Activated T-helper 9 cell treated with anti-CD3 and anti-CD28 coated beads, Interleukin-2, amount 50 U/mL, for 16 hours (primary cell): ENCODE data around the gene ATP6V1F.
A peak's percentile ranks its signal among the peaks of the same experiment; 100 is the strongest.

ENCODE experiments used
- DNase-seq: peaks from one replicate; pipeline ENCODE4 v3.0.0-alpha.2; 2020; ENCODE audit warnings: low read depth

ATP6V1F gene

DNA sequence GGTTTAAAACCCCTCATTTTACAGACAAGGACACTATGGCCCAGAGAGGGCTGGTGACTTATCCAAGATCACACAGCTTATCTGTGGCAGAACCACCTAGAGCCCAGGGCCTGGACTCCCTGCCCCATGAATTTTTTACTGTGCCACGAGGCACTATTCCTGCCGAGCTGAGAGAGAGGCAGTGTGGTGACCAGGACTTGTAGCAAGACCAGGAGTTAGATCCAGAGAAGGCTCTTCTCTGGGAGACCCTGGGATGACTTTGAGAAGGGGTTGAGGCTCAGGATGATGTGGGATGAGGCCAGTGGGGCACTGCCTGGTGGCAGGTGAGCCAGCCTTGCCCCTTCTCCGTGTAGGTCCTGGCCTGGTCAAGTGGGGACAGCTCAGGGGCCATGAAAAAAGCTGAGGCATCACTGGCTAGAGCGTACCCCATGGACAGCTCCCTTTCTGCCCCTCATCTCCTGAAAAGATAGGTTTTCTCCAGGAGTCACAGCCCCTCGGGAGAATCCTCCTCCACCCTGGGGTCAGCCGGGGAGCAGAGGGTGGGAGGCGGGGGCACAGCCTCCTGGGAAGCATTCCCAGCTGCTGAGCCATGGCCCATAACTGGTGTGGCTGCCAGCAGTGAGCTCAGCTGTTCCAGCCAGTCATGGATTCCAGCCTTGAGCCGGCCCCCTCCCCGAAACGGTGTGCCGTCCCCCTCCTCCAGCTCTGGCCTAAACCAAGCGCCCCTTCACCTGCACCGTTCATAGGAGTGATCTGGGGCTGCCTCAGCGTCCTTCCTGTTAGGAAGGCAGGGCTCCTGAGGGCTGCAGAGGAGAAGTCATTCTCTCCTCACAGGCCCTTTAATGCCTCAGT is 26.6 kb upstream of the ATP6V1F start:
- DNase-seq, result no peak

DNA sequence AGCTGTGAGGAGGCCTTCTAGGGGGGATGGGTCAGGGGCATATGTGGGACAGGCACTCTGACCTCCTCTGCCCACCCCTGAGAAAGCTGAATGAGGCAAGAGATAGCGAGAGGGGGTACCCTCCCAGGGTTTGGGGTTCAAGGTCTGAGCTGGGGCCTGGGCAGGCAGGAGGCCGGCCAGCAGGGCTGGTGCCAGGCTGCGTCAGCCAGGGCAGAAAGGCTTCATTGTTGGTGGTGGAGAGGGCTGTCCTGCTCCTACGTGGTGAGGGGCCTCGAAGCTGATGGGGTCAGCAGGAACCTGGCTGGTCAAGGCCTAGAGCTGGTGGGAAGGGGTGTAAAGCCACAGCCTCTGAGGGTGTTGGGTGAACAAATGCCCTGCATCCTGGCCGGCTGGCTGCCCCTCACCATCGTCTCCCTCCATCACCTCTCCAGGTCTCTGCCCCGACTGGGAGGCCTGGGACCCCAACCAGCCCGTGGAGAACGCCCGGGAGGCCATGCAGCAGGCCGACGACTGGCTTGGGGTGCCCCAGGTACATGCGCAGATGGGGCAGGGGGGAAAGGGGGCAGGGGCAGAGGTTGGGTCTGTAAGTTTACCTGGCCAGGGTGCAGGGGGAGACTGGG is 25.8 kb upstream of the ATP6V1F start:
- DNase-seq, result no peak

DNA sequence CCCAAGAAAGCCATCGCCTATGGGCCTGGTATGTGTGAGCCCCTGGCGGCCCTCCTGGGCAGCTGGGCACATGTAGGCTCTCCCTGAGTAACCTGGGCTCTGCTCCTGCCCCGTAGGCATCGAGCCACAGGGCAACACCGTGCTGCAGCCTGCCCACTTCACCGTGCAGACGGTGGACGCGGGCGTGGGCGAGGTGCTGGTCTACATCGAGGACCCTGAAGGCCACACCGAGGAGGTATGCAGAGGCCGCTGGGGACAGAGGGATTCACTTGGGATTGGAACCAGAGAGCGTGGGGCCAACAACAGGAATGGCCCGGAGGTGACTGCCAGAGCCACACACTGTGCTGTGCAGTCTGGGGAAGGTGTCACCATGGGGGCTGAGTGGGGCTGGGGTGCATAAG is 25.1 kb upstream of the ATP6V1F start:
- no peak for DNase-seq

DNA sequence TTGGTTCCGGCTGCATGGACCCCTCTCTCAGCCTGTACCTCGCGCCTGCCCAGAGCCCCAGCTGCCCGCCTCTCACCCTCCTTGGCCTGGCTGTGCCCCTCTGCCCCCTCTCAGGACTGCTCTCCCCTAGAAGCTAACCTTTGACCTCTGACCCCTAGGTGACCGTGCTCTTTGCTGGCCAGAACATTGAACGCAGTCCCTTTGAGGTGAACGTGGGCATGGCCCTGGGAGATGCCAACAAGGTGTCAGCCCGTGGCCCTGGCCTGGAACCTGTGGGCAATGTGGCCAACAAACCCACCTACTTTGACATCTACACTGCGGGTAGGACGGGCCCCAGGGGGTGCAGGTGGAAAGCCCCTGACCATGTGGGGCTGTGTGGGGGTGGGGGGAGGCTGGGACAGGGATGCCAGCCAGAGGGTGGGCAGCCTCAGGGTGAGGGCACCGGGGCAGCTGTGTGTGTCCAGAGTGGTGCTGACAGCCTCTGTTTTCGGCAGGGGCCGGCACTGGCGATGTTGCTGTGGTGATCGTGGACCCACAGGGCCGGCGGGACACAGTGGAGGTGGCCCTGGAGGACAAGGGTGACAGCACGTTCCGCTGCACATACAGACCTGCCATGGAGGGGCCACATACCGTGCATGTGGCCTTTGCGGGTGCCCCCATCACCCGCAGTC is 24.4 kb upstream of the ATP6V1F start:
- DNase-seq, result no peak

DNA sequence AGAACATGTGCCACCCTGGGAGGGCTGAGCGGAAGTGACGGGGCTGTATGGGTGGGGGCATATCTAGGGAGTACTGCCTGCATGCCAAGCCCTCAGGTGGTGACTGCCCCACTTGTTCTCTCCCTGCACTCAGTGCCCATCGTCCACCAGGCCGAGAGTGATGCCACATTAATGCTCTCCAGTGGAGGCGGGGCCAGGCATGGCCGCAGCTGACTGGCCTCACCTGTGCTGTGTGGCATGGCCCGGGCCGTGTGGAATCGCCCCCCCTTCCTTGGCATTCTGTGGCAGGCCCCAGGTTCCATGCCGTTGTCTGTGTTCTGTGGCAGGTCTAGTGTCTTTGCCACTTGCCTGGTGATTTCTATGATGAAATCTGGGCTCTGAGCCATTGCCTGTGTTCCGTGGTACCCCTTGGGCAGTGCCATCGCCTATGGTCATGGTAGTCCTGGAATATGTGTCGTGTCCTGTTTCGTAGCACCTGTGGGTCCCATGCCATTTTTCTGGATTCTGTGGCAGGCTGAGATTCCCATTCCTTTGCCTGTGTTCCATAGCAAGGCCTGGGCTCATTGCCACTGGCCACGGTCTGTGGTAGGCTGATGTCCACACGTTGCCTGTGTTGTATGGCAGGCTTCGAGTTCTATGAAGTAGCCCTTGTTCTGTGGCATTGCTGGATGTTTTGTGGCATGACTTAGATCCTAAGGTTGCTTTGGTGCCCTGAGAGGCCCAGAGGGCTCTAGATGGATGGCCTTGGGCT is 23.5 kb upstream of the ATP6V1F start:
- no peak for DNase-seq

DNA sequence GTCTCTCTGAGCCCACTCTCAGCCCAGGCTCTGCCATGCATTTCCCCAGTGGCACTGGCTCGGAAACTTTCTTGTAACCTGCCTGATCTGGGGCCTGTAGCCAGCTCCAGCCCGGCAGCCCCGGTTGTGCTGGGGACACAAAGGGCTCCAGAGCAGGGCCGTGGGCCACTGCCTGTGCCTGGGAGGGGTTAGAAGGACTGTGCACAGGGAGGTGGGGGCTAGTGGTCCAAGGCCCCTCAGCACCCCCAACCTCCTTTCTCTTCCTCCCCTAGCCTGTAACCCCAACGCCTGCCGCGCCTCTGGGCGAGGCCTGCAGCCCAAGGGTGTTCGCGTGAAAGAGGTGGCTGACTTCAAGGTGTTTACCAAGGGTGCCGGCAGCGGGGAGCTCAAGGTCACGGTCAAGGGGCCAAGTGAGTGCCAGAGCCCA is 22.9 kb upstream of the ATP6V1F start:
- no peak for DNase-seq

DNA sequence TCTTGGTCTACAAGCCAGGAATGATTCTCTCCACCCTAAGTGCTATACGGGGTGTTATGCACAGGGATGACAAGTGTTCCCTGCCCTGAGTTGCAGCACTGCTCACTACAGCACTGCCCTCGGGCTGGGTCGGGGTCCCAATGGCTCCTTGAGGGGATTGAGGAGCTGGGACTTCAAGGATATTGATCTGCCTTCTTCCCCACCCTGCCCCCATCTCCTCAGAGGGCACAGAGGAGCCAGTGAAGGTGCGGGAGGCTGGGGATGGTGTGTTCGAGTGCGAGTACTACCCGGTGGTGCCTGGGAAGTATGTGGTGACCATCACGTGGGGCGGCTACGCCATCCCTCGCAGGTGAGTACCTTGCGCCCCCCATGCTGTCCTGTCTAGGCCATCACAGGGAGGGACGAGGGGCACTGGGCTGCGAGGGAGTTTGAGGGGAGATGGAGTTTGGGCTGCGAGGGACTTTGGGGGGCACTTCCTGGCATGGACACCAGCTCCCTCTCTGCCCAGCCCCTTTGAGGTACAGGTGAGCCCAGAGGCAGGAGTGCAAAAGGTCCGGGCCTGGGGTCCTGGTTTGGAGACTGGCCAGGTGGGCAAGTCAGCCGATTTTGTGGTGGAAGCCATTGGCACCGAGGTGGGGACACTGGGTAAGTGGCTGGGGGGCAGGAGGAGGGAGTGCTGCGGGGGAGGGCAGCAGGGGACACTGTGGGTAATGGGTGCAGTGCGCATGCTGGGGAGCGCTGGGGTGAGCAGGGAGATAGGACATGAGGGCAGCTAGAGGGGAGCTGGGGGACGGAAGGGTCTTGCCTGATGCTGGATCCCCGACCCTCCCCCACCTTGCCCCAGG is 22.1 kb upstream of the ATP6V1F start:
- DNase-seq, result no peak

DNA sequence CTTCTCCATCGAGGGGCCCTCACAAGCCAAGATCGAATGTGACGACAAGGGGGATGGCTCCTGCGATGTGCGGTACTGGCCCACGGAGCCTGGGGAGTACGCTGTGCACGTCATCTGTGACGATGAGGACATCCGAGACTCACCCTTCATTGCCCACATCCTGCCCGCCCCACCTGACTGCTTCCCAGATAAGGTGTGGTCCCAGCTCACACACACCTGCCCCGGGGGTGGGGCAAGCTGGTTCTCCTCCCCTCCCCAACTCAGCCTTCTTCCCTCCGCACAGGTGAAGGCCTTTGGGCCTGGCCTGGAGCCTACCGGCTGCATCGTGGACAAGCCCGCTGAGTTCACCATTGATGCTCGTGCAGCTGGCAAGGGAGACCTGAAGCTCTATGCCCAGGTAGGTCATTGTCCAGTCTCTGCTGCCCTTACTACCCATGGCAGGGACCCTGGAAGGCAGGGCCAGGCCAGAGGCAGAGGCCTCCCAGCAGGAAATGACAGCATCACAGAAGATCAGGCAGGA is 21.4 kb upstream of the ATP6V1F start:
- no peak for DNase-seq

DNA sequence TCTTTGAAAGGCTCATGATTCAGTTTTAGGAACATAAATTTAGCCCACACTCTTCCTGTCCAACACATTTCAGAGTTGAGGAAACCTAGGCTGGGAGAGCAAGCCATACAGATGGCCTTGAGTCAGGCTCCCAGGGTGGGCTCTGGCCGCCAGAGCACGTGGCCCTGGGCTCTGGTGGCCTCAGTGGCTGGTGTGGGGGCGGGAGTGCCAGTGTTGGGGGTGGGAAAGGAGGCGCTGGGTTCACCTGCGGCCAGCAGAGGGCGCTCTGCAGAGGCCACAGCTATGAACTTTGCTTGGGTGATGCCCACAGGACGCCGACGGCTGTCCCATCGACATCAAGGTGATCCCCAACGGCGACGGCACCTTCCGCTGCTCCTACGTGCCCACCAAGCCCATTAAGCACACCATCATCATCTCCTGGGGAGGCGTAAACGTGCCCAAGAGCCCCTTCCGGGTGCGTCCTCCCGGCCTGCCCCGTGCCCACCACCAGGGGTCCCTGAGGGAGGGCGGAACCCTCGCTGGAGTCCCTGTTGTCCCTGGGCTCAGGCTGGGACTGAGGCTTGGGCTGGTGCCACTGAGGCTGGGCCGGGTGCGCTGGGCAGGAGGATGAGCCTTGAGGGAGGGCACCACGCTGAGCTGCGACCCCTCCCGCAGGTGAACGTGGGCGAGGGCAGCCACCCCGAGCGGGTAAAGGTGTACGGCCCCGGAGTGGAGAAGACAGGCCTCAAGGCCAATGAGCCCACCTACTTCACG is 20.6 kb upstream of the ATP6V1F start:
- peak; percentile 39 for DNase-seq

DNA sequence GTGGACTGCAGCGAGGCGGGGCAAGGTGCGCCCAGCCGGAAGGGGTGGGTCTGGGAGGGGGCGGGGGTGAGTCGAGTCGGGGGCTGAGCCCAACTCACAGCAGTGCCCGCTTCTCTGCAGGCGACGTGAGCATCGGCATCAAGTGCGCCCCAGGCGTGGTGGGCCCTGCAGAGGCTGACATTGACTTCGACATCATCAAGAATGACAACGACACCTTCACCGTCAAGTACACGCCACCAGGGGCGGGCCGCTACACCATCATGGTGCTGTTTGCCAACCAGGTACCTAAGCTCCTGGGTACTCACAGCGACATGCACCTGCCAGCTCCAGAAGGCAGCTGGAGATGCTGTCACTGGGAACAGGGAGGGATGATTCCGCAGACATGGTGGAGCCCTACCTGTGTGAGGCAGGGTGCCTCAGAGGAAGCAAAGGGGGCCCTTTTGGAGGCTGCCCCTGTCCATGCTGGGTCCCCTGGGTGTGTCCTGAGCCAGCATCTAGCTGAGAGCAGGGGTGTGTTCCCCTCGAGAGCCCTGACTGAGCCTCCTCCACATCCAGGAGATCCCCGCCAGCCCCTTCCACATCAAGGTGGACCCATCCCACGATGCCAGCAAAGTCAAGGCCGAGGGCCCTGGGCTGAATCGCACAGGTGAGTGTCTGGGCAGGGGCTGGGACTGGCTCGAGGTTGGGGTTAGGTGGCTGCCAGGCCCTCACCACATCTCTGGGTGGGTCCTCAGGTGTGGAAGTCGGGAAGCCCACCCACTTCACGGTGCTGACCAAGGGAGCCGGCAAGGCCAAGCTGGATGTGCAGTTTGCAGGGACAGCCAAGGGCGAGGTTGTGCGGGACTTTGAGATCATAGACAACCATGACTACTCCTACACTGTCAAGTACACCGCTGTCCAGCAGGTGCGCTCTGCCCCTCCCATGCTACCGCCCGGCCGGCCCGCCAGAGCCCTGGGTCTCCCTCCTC is 19.7 kb upstream of the ATP6V1F start:
- DNase-seq, result no peak

DNA sequence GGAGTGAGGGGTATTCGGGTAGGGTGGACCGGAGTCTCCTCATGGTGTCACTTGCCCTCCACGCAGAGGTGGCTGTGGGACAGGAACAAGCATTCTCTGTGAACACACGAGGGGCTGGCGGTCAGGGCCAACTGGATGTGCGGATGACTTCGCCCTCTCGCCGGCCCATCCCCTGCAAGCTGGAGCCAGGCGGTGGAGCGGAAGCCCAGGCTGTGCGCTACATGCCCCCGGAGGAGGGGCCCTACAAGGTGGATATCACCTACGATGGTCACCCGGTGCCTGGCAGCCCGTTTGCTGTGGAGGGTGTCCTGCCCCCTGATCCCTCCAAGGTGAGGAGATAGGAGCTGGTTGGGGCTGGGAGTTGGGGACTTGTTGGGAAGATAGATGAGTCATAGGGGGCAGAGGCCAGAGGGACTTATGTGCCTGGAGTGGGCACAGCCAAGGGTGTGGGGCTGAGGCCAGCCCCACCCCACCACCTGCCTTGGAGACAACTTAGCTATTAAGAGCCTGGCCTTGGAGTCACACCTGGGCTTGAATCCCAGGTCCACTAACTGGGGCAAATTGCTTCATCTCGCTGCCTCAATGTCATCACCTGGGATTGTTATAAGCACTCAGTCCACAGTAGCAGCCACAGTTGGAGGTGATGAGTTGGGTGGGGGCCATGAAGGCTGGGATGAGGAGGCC is 18.6 kb upstream of the ATP6V1F start:
- no peak for DNase-seq

DNA sequence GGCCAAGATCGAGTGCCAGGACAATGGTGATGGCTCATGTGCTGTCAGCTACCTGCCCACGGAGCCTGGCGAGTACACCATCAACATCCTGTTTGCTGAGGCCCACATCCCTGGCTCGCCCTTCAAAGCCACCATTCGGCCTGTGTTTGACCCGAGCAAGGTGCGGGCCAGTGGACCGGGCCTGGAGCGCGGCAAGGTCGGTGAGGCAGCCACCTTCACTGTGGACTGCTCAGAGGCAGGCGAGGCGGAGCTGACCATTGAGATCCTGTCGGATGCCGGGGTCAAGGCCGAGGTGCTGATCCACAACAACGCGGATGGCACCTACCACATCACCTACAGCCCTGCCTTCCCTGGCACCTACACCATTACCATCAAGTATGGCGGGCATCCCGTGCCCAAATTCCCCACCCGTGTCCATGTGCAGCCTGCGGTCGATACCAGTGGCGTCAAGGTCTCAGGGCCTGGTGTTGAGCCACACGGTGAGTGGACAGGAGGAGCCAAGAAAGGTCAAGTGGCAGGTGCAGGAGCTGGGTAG is 17.8 kb upstream of the ATP6V1F start:
- DNase-seq, result no peak

DNA sequence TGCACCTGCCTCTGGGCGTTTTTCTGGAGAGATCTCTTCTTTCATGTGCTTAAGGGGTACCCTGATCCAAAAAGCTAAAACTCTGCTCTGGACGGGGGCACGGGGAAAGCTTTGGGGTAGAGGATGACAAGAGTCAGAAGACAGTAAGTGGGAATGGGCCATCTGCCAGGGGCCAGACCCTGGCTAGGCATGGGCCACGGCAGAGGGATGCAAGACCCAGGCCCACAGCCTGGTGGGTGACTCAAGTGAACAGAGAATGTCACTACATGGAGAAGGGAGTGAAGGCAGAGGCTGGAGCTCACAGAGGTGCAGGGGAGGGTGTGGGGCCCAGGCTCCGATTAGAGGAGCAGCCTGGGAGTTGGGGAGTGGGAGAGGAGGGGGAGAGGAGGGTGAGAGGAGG is 17.2 kb upstream of the ATP6V1F start:
- DNase-seq, result no peak

DNA sequence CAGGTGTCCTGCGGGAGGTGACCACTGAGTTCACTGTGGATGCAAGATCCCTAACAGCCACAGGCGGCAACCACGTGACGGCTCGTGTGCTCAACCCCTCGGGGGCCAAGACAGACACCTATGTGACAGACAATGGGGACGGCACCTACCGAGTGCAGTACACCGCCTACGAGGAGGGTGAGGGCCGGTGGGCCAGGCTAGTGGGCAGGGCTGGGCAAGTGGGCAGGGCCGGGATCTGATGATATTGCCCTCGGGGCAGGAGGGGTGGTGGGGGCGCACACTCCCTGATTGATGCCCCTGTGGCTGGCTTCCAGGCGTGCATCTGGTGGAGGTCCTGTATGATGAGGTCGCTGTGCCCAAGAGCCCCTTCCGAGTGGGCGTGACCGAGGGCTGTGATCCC is 16.7 kb upstream of the ATP6V1F start:
- no peak for DNase-seq

DNA sequence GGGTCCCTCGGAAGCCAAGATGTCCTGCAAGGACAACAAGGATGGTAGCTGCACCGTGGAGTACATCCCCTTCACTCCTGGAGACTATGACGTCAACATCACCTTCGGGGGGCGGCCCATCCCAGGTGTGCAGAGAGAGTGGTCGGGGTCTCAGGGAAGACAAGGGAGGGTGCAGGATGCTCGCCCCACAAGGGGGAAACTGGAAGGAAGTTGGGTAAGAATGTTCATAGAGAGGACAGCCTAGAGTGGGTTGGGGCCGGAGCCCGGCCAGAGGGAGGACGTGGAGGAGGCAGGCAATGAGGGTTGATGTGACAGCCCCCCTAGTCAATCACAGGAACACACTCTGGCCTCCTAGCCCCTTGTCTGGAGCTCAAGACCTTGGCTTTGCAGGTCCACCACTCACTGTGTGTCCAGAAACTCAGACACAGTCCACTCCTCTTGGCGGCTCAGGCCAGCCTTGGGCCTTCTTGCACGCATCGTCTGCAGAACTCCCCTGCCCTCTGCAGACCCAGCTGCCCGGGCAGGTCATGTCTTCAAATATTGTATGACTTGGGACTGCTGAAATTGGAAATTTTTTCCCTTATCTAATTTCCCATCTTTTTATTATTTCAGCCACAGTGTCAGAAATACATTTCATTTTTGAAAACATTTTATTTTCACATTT is 15.7 kb upstream of the ATP6V1F start:
- DNase-seq, result no peak

DNA sequence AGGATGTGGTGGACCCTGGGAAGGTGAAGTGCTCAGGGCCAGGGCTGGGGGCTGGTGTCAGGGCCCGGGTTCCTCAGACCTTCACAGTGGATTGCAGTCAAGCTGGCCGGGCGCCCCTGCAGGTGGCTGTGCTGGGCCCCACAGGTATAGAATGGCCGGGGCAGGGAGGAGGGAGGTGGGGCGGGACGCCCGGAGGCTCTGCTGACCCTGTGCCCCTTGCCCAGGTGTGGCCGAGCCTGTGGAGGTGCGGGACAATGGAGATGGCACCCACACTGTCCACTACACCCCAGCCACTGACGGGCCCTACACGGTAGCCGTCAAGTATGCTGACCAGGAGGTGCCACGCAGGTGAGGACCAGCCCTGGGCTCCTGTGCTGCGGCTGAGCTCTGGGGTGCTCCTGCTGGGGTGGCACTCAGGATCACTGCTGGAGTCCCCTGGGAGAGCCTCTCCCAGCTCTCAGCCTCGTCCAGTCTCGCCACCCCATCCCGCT is 14.9 kb upstream of the ATP6V1F start:
- DNase-seq, result no peak

DNA sequence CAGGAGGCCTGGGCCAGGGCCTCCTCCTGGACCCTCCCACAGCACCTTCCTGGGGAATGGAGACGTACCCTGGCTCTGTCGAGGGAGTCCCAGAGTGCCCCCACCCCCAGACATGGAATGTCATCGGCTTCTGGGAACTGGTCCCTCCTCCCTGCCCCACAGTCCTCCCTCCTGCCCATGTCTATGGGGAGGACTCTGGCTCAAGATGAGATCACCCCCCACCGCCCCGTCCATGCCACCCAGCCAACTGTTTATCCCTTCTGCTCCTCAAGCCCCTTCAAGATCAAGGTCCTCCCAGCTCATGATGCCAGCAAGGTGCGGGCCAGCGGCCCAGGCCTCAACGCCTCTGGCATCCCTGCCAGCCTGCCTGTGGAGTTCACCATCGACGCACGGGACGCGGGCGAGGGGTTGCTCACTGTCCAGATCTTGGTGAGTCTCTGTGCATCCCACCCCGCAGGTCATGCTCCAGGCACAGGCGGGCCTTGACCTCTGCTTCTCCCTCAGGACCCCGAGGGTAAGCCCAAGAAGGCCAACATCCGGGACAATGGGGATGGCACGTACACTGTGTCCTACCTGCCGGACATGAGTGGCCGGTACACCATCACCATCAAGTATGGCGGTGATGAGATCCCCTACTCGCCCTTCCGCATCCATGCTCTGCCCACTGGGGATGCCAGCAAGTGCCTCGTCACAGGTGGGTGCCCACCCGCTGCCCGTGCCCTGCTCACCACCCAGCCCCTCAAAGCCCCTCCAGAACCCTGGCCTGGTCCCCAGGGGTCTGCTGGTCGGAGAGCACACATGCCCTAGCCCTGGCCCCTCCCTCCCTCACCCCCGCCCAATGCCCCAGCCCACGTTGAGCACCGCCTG is 14.1 kb upstream of the ATP6V1F start:
- no peak for DNase-seq
